Measurements from ENCODE around the gene SYT3.

Gene SYT3

GRCh38 chr19:50638600-50638999 is 1.1 kb downstream of the SYT3 start:
- H3K27me3 ChIP-seq = peaks cover 0 to 6% (median 0%) of the 10 kb centered on the region in 11 experiments; a peak in 1 of 22 replicates
- no peak for TF ChIP-seq Cebpa-rat (IDR thresholded peaks at IDR 0.05)
- peaks cover 0 to 8% (median 4%) of the 10 kb centered on the region in 11 experiments; a peak in 7 of 22 replicates for H3K36me3 ChIP-seq
- H3K9ac ChIP-seq = peak overlapping the region in 6 of 11 experiments; percentile 79 to 85 (median 83); a peak in 8 of 22 replicates
- peaks cover 15 to 22% (median 19%) of the 10 kb centered on the region in 11 experiments for H3K9me3 ChIP-seq (replicated peaks in 1 of 11)
- H3K4me1 ChIP-seq = peaks cover 6 to 18% (median 12%) of the 10 kb centered on the region in 10 experiments; a peak in 18 of 20 replicates
- no peaks in the 10 kb centered on the region for H4K20me1 ChIP-seq
- H3K4me2 ChIP-seq = peak overlapping the region; percentile 76 to 100 (median 97)
- peak overlapping the region; percentile 67 to 89 (median 78); a peak in 18 of 20 replicates for H3K4me3 ChIP-seq
- no peak overlapping the region for H3K27ac ChIP-seq

- Histone ChIP-seq H3K4me3 (no peak overlapping the region), H3K27ac (no peak overlapping the region), H3K36me3 (peaks cover 0 to 11% (median 4%) of the 10 kb centered on the region in 11 experiments; a peak in 7 of 22 replicates), H3K9me3 (replicated peaks in 1 of 11) (peaks cover 19 to 29% (median 25%) of the 10 kb centered on the region in 11 experiments), H3K27me3 (no peaks in the 10 kb centered on the region), H3K4me2 (peak overlapping the region in 2 of 11 experiments; percentile 15 to 46; a peak in 1 of 22 replicates), H4K20me1 (no peaks in the 10 kb centered on the region), H3K9ac (no peak overlapping the region), H3K4me1 (peaks cover 6 to 18% (median 12%) of the 10 kb centered on the region in 10 experiments; a peak in 18 of 20 replicates)
- TF ChIP-seq Cebpa-rat (IDR thresholded peaks at IDR 0.05) = no peak
These were observed 3.2 kb downstream of the SYT3 start for GRCh38 chr19:50636317-50637085.

GRCh38 chr19:50633973-50634372 is 5.7 kb downstream of the SYT3 start:
- Histone ChIP-seq H3K36me3 (peaks cover 0 to 11% (median 4%) of the 10 kb centered on the region in 11 experiments; a peak in 7 of 22 replicates), H3K4me3 (no peak overlapping the region), H3K9me3 (replicated peaks in 1 of 11) (peaks cover 19 to 29% (median 25%) of the 10 kb centered on the region in 11 experiments), H3K4me2 (no peak overlapping the region), H3K27me3 (no peaks in the 10 kb centered on the region), H3K9ac (no peak overlapping the region), H3K4me1 (peaks cover 4 to 11% (median 7%) of the 10 kb centered on the region in 10 experiments; a peak in 18 of 20 replicates), H4K20me1 (no peaks in the 10 kb centered on the region), H3K27ac (no peak overlapping the region)
- TF ChIP-seq Cebpa-rat (IDR thresholded peaks at IDR 0.05) = no peak

- no peak for TF ChIP-seq Cebpa-rat (IDR thresholded peaks at IDR 0.05)
- H3K27ac ChIP-seq = no peak overlapping the region
- no peak overlapping the region for H3K4me2 ChIP-seq
- no peak overlapping the region for H3K9ac ChIP-seq
- peaks cover 19 to 29% (median 25%) of the 10 kb centered on the region in 11 experiments for H3K9me3 ChIP-seq (replicated peaks in 1 of 11)
- H3K4me3 ChIP-seq = no peak overlapping the region
- H4K20me1 ChIP-seq = no peaks in the 10 kb centered on the region
- peaks cover 0 to 6% (median 2%) of the 10 kb centered on the region in 10 experiments; a peak in 7 of 20 replicates for H3K4me1 ChIP-seq
- no peaks in the 10 kb centered on the region for H3K27me3 ChIP-seq
- peaks cover 0 to 11% (median 4%) of the 10 kb centered on the region in 11 experiments; a peak in 7 of 22 replicates for H3K36me3 ChIP-seq
These were observed 6.3 kb downstream of the SYT3 start for GRCh38 chr19:50633359-50633758.

GRCh38 chr19:50632151-50632835 is 7.4 kb downstream of the SYT3 start:
- H3K36me3 ChIP-seq = peaks cover 0 to 11% (median 4%) of the 10 kb centered on the region in 11 experiments; a peak in 7 of 22 replicates
- H3K4me3 ChIP-seq = no peak overlapping the region
- no peak for TF ChIP-seq Cebpa-rat (IDR thresholded peaks at IDR 0.05)
- no peaks in the 10 kb centered on the region for H3K27me3 ChIP-seq
- H3K27ac ChIP-seq = no peak overlapping the region
- H3K9me3 ChIP-seq (replicated peaks in 1 of 11) = peaks cover 19 to 29% (median 25%) of the 10 kb centered on the region in 11 experiments
- H3K4me1 ChIP-seq = peaks cover 0 to 6% (median 0%) of the 10 kb centered on the region in 10 experiments; a peak in 3 of 20 replicates
- H3K9ac ChIP-seq = no peak overlapping the region
- H4K20me1 ChIP-seq = no peaks in the 10 kb centered on the region
- no peak overlapping the region for H3K4me2 ChIP-seq

- no peak overlapping the region for H3K4me3 ChIP-seq
- no peaks in the 10 kb centered on the region for H4K20me1 ChIP-seq
- H3K4me2 ChIP-seq = no peak overlapping the region
- peaks cover 15 to 21% (median 18%) of the 10 kb centered on the region in 11 experiments for H3K9me3 ChIP-seq (replicated peaks in 1 of 11)
- no peaks in the 10 kb centered on the region for H3K27me3 ChIP-seq
- peaks cover 0 to 11% (median 4%) of the 10 kb centered on the region in 11 experiments; a peak in 7 of 22 replicates for H3K36me3 ChIP-seq
- H3K4me1 ChIP-seq = no peaks in the 10 kb centered on the region
- no peak overlapping the region for H3K9ac ChIP-seq
- no peak for TF ChIP-seq Cebpa-rat (IDR thresholded peaks at IDR 0.05)
- H3K27ac ChIP-seq = no peak overlapping the region
These were observed 9.9 kb downstream of the SYT3 start for GRCh38 chr19:50629801-50630200.

- Histone ChIP-seq H3K4me2 (no peak overlapping the region), H3K27me3 (no peaks in the 10 kb centered on the region), H3K4me3 (no peak overlapping the region), H3K9ac (no peak overlapping the region), H4K20me1 (no peaks in the 10 kb centered on the region), H3K27ac (no peak overlapping the region), H3K36me3 (peaks cover 0 to 9% (median 0%) of the 10 kb centered on the region in 11 experiments; a peak in 6 of 22 replicates), H3K4me1 (no peaks in the 10 kb centered on the region), H3K9me3 (replicated peaks in 1 of 11) (peaks cover 9 to 14% (median 12%) of the 10 kb centered on the region in 11 experiments)
- TF ChIP-seq Cebpa-rat (IDR thresholded peaks at IDR 0.05) = no peak
These were observed 10.5 kb downstream of the SYT3 start for GRCh38 chr19:50629194-50629593.

GRCh38 chr19:50628551-50628950 is 11.1 kb downstream of the SYT3 start:
- Histone ChIP-seq H3K4me3 (no peak overlapping the region), H4K20me1 (no peaks in the 10 kb centered on the region), H3K27ac (no peak overlapping the region), H3K9me3 (replicated peaks in 1 of 11) (peaks cover 2 to 8% (median 6%) of the 10 kb centered on the region in 11 experiments; a peak in 21 of 22 replicates), H3K4me1 (no peaks in the 10 kb centered on the region), H3K27me3 (no peaks in the 10 kb centered on the region), H3K4me2 (no peak overlapping the region), H3K9ac (no peak overlapping the region), H3K36me3 (peaks cover 0 to 3% (median 0%) of the 10 kb centered on the region in 11 experiments; a peak in 1 of 22 replicates)
- no peak for TF ChIP-seq Cebpa-rat (IDR thresholded peaks at IDR 0.05)

GRCh38 chr19:50628146-50628545 is 11.5 kb downstream of the SYT3 start:
- no peak overlapping the region for H3K4me2 ChIP-seq
- no peak for TF ChIP-seq Cebpa-rat (IDR thresholded peaks at IDR 0.05)
- no peaks in the 10 kb centered on the region for H4K20me1 ChIP-seq

More at GRCh38 chr19:50628146-50628545, 11.5 kb downstream of the SYT3 start:
- no peaks in the 10 kb centered on the region for H3K36me3 ChIP-seq
- H3K9me3 ChIP-seq (replicated peaks in 1 of 11) = peaks cover 0 to 4% (median 1%) of the 10 kb centered on the region in 11 experiments; a peak in 11 of 22 replicates
- no peak overlapping the region for H3K27ac ChIP-seq
- no peak overlapping the region for H3K4me3 ChIP-seq
- no peaks in the 10 kb centered on the region for H3K27me3 ChIP-seq
- no peak overlapping the region for H3K9ac ChIP-seq
- no peaks in the 10 kb centered on the region for H3K4me1 ChIP-seq
